Prostate gland (tissue), 2 donors: ENCODE measurements around the gene PRMT7. TPM values are rescaled to one million over a fixed set of nuclear protein-coding genes. Genes with fewer than 3 reads are reported as not detected.
A peak's percentile ranks its signal among the peaks of the same experiment; 100 is the strongest.

Experiments used
- DNase-seq: peaks from one replicate; pipeline ENCODE4 v3.0.0-alpha.2; 2019; ENCODE audit warnings: low spot score
- H3K27ac ChIP-seq, 2 donors: fragments of 200-600 bp; sonication (generic); 2 replicates each; pipeline ENCODE4 v1.5.1; 2017 to 2019
- H3K27me3 ChIP-seq: fragments of 200-600 bp; sonication (generic); replicated peaks from 2 replicates; pipeline ENCODE4 v1.5.1; 2019; ENCODE audit not compliant: insufficient read depth
- H3K36me3 ChIP-seq, 2 donors: fragments of 200-600 bp; sonication (generic); 1 replicate in 1 of 2; 2 replicates in 1 of 2; pipeline versions ENCODE4 v1.5.1 to v1.8.1; 2017 to 2019
- H3K4me1 ChIP-seq: fragments of 200-600 bp; sonication (generic); replicated peaks from 2 replicates; pipeline ENCODE4 v1.5.1; 2019
- H3K4me3 ChIP-seq, 2 donors: fragments of 200-600 bp; sonication (generic); 2 replicates each; pipeline ENCODE4 v1.5.1; 2017 to 2019
- H3K9me3 ChIP-seq: fragments of 200-600 bp; sonication (generic); 2 replicates; pipeline ENCODE4 v1.5.1; 2017
- CTCF ChIP-seq, 4 experiments: fragments of 200-600 bp in 2 of 4; fragments of 450-650 bp in 2 of 4; sonication (generic) in 2 of 4; IDR thresholded peaks; 1 replicate in 3 of 4; 2 replicates in 1 of 4; pipeline ENCODE4 v1.5.1; 2016 to 2019; ENCODE audit warnings: antibody characterized with exemption in 4 of 4, mild to moderate bottlenecking in 2 of 4, moderate library complexity in 2 of 4
- POLR2A ChIP-seq: fragments of 450-650 bp; IDR thresholded peaks from one replicate; pipeline ENCODE4 v1.6.1; 2016; ENCODE audit warnings: antibody characterized with exemption, mild to moderate bottlenecking
- POLR2AphosphoS5 ChIP-seq: sonication (generic); formaldehyde crosslinking; IDR thresholded peaks from one replicate; pipeline ENCODE4 v1.6.1; 2017; ENCODE audit warnings: antibody characterized with exemption
- WGBS: methylation state at CpG from one replicate; pipeline ENCODE4 v1.1.5; 2018; 5-methylcytosine and 5-hydroxymethylcytosine counted together
- intact Hi-C: fragments of 100-400 bp; cut with DNase I; formaldehyde crosslinking; loops from one replicate; pipeline ENCODE4 v1.14.2; 2022
- total RNA-seq, 2 donors: library from RNA; depleted of rRNA; stranded (reverse); fragments of >200 nt; gene quantifications; one replicate each; pipeline ENCODE4 v1.1.0, GENCODE V29; 2016

PRMT7 gene
- total RNA-seq, 2 donors from 2014 or later, result 45.2 to 77.9 TPM

GRCh38 chr16:68283801-68284598 lies 26.8 kb upstream of the PRMT7 start:
- peak; percentile 5 for TF ChIP-seq POLR2AphosphoS5
- no peak for TF ChIP-seq CTCF (IDR thresholded peaks at IDR 0.05)
- no peaks in the 10 kb centered on the region for H3K9me3 ChIP-seq
- no peaks in the 10 kb centered on the region for H3K27me3 ChIP-seq
- intact Hi-C loops, result no loop called here
- H3K4me1 ChIP-seq, result no peaks in the 10 kb centered on the region
- no peaks in the 10 kb centered on the region for H3K36me3 ChIP-seq
- H3K4me3 ChIP-seq, result no peak overlapping the region
- DNase-seq, result no peak
- WGBS, result 70% methylated on average over 9 of the region's 9 CpGs
- peak overlapping the region; percentile 32 to 44 for H3K27ac ChIP-seq

DNA sequence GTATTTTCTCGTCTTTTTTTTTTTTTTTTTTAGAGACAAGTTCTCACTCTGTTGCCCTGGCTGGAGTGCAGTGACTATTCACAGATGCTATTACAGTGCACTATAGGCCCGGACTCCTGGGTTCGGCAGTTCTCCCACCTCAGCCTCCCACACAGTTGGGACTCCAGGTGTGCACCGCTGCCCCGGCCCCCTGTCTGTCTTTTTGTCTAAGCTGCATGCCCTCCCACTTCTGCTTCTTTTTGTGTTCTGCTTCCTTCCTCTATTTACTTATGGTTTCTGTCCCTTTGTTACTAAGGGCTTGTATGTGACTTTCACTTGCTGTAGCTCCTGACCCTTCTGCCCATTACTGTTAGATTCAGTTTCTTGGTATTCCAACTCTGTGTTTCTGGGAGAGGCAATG lies 26.0 kb upstream of the PRMT7 start:
- no peak for TF ChIP-seq POLR2A
- no peak for TF ChIP-seq POLR2AphosphoS5
- no peak for TF ChIP-seq CTCF (IDR thresholded peaks at IDR 0.05)
- intact Hi-C loops, result no loop called here
- Histone ChIP-seq H3K36me3 (no peaks in the 10 kb centered on the region), H3K27me3 (no peaks in the 10 kb centered on the region), H3K27ac (no peak overlapping the region), H3K4me1 (no peaks in the 10 kb centered on the region), H3K4me3 (no peak overlapping the region), H3K9me3 (no peaks in the 10 kb centered on the region)
- WGBS, result 52% methylated on average over 5 of the region's 5 CpGs
- no peak for DNase-seq

- no peak overlapping the region for H3K4me3 ChIP-seq
- H3K4me1 ChIP-seq, result no peaks in the 10 kb centered on the region
- H3K9me3 ChIP-seq, result no peaks in the 10 kb centered on the region
- H3K27ac ChIP-seq, result no peak overlapping the region
- no peak for DNase-seq
- intact Hi-C loops, result no loop called here
- peaks cover 0 to 2% of the 10 kb centered on the region in 2 donors for H3K36me3 ChIP-seq
- TF ChIP-seq POLR2AphosphoS5 (no peak), CTCF (IDR thresholded peaks at IDR 0.05) (no peak), POLR2A (no peak)
- H3K27me3 ChIP-seq, result no peaks in the 10 kb centered on the region
- WGBS, result 96% methylated on average over 3 of the region's 3 CpGs
Measured at GRCh38 chr16:68285683-68286082, 25.1 kb upstream of the PRMT7 start.

- no peak for TF ChIP-seq POLR2AphosphoS5
- no peak for TF ChIP-seq CTCF (IDR thresholded peaks at IDR 0.05)
- TF ChIP-seq POLR2A, result no peak
- H3K36me3 ChIP-seq, result peaks cover 0 to 4% of the 10 kb centered on the region in 2 donors
- WGBS, result 81% methylated on average over 12 of the region's 12 CpGs
- no peaks in the 10 kb centered on the region for H3K4me1 ChIP-seq
- intact Hi-C loops, result no loop called here
- no peak overlapping the region for H3K27ac ChIP-seq
- no peak for DNase-seq
- no peak overlapping the region for H3K4me3 ChIP-seq
- H3K27me3 ChIP-seq, result no peaks in the 10 kb centered on the region
- no peaks in the 10 kb centered on the region for H3K9me3 ChIP-seq
Measured at GRCh38 chr16:68286153-68287074, 24.4 kb upstream of the PRMT7 start.
